ENCODE results near the gene STARD10. TPM values are rescaled to one million over a fixed set of nuclear protein-coding genes. Genes with fewer than 3 reads are reported as not detected.
A peak's percentile ranks its signal among the peaks of the same experiment; 100 is the strongest.

The STARD10 gene
- total RNA-seq, 1 donor from 2014 or later, result 20.9 TPM

- DNase-seq (ENCODE audit: low spot score in 2 of 2), result no peak
- no peak overlapping the region for H3K27ac ChIP-seq
- H3K4me1 ChIP-seq, result peaks cover 9 to 28% of the 10 kb centered on the region in 2 donors
- intact Hi-C loops (cut with DNase I), result no loop called here
- no peaks in the 10 kb centered on the region for H3K9me3 ChIP-seq
- TF ChIP-seq CTCF (IDR thresholded peaks at IDR 0.05), result no peak
- H3K36me3 ChIP-seq, result peaks cover 10 to 19% of the 10 kb centered on the region in 2 donors
- no peaks in the 10 kb centered on the region for H3K27me3 ChIP-seq
- no peak overlapping the region for H3K4me3 ChIP-seq
Measured at GRCh38 chr11:72716788-72717435, 76.9 kb downstream of the STARD10 start.

- H3K4me3 ChIP-seq, result no peak overlapping the region
- no peaks in the 10 kb centered on the region for H3K27me3 ChIP-seq
- DNase-seq (ENCODE audit: low spot score in 2 of 2), result no peak
- H3K9me3 ChIP-seq, result no peaks in the 10 kb centered on the region
- no peak for TF ChIP-seq CTCF (IDR thresholded peaks at IDR 0.05)
- intact Hi-C loops (cut with DNase I), result no loop called here
- H3K4me1 ChIP-seq, result peaks cover 9 to 27% of the 10 kb centered on the region in 2 donors
- H3K36me3 ChIP-seq, result peaks cover 14 to 24% of the 10 kb centered on the region in 2 donors
- no peak overlapping the region for H3K27ac ChIP-seq
Measured at GRCh38 chr11:72716290-72716689, 77.6 kb downstream of the STARD10 start.

- no peak for DNase-seq (ENCODE audit: low spot score in 2 of 2)
- no peak for TF ChIP-seq CTCF (IDR thresholded peaks at IDR 0.05)
- intact Hi-C loops (cut with DNase I), result no loop called here
- no peaks in the 10 kb centered on the region for H3K27me3 ChIP-seq
- H3K4me1 ChIP-seq, result no peaks in the 10 kb centered on the region
- H3K4me3 ChIP-seq, result no peak overlapping the region
- H3K9me3 ChIP-seq, result no peaks in the 10 kb centered on the region
- peaks cover 46 to 58% of the 10 kb centered on the region in 2 donors for H3K36me3 ChIP-seq
- peak overlapping the region in 1 of 2 donors; percentile 4 for H3K27ac ChIP-seq
Measured at GRCh38 chr11:72712841-72713240, 81.0 kb downstream of the STARD10 start.

GRCh38 chr11:72712168-72712751, 81.6 kb downstream of the STARD10 start:
- Histone ChIP-seq H3K4me3 (no peak overlapping the region), H3K4me1 (no peaks in the 10 kb centered on the region), H3K27ac (no peak overlapping the region), H3K27me3 (no peaks in the 10 kb centered on the region), H3K9me3 (no peaks in the 10 kb centered on the region), H3K36me3 (peaks cover 49 to 60% of the 10 kb centered on the region in 2 donors)
- intact Hi-C loops (cut with DNase I), result no loop called here
- peak; percentile 63 to 81 for DNase-seq (ENCODE audit: low spot score in 2 of 2)
- TF ChIP-seq CTCF (IDR thresholded peaks at IDR 0.05), result no peak

GRCh38 chr11:72711141-72711540, 82.7 kb downstream of the STARD10 start:
- H3K36me3 ChIP-seq, result peaks cover 57 to 60% of the 10 kb centered on the region in 2 donors

More at GRCh38 chr11:72711141-72711540, 82.7 kb downstream of the STARD10 start:
- Histone ChIP-seq H3K27ac (no peak overlapping the region), H3K27me3 (no peaks in the 10 kb centered on the region), H3K4me1 (no peaks in the 10 kb centered on the region), H3K4me3 (no peak overlapping the region), H3K9me3 (no peaks in the 10 kb centered on the region)
- intact Hi-C loops (cut with DNase I), result no loop called here
- no peak for TF ChIP-seq CTCF (IDR thresholded peaks at IDR 0.05)
- DNase-seq (ENCODE audit: low spot score in 2 of 2), result no peak
